22Rv1 (cell line): ENCODE measurements around the gene MED26.

Experiments used
- H3K27ac ChIP-seq: fragments of 450-650 bp; 2 replicates; pipeline ENCODE4 v1.5.1; 2017
- ZFX ChIP-seq: fragments of 450-650 bp; IDR thresholded peaks from 2 replicates; pipeline ENCODE4 v1.6.1; 2017; ENCODE audit warnings: antibody characterized with exemption, borderline replicate concordance
- TF ChIP-seq, protein P1 (sequence below): fragments of 450-650 bp; IDR thresholded peaks from 2 replicates; pipeline ENCODE4 v1.5.1; 2017; ENCODE audit warnings: mild to moderate bottlenecking

Gene MED26

GRCh38 chr19:16589917-16590316 lies 38.1 kb downstream of the MED26 start:
- TF ChIP-seq ZFX: no peak
- no peak overlapping the region for H3K27ac ChIP-seq

DNA sequence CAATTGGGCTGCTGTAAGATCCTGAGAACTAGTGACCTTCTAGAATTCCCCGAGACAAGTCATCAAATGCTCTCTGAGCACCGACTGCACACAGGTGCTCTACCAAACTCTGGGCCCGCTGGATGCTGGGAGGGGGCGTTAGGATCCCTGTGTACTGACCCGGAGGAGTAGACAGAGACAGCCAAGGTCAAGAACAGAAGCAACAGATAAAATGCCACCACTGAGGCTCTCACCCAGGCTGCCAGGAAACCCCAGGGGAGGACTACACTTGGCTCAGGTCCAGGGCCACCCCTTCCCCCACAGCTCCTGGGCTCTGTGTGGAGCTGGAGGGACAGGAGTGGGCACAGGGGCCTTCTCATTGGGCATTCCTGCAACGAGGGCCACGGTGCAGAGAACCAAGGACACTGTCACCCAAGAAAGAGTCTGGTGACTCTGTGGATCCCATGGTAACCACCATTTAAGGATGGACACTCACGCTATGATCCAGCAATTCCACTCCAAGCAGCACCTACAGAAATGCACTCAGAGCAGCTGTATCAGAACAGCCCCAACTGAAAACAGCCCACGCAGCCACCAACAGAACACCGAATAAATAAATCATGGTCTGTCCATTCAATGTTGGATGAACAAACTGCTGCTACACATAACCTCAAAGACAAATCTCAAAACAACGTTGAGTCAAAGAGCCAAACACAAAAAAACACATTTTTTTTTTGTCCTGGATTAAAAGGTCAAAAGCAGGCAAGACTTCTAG lies 39.0 kb downstream of the MED26 start:
- H3K27ac ChIP-seq: no peak overlapping the region
- no peak for TF ChIP-seq ZFX
- TF ChIP-seq, protein P1, sequence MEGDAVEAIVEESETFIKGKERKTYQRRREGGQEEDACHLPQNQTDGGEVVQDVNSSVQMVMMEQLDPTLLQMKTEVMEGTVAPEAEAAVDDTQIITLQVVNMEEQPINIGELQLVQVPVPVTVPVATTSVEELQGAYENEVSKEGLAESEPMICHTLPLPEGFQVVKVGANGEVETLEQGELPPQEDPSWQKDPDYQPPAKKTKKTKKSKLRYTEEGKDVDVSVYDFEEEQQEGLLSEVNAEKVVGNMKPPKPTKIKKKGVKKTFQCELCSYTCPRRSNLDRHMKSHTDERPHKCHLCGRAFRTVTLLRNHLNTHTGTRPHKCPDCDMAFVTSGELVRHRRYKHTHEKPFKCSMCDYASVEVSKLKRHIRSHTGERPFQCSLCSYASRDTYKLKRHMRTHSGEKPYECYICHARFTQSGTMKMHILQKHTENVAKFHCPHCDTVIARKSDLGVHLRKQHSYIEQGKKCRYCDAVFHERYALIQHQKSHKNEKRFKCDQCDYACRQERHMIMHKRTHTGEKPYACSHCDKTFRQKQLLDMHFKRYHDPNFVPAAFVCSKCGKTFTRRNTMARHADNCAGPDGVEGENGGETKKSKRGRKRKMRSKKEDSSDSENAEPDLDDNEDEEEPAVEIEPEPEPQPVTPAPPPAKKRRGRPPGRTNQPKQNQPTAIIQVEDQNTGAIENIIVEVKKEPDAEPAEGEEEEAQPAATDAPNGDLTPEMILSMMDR: no peak

DNA sequence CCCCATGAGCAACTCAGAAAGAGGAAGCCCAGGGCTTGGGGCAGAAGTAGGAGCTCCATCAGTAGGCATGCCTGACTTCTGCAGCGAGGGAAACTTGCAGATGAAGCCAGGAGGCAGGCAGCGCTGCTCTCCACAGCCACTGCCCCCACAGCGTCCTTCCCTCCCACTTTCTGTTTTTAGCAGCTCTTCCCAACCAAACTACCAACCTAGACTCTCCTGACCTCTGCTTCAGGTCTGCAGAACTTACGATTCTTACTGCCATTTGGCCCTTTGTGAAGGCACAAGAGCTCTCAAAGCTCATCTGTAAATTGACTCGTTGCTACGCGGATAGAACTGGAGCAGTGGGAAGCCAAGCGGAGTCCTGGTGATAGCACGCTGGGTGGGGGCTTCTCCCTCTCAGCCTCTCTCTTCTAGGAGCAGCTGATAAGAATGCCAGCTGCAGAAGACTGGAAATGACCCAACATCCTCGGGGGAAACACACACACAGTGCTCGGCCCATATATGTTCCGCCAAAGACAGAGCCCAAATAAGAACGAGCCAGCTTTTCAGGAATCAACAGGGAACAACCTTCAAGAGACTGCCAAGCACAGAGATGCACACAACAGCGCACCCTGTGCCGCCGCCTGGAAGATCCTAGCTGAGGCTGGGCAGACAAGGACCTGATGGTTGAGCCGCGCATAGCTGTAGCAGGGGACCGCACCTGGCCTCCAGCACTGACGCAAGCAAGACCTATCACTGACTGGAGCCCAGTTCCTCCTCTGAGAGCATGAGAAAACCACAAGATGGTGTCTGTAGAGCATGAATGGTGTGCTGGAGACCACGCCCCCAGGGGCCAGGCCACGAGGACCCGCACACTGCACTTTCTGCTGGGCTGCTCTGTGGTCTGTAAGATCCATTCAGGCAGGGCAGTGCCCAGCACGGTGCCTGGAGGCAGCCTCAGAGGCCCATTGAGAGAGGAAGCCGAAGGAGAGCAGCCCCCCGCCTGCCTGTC lies 39.9 kb downstream of the MED26 start:
- TF ChIP-seq, protein P1: no peak
- TF ChIP-seq ZFX: no peak
- H3K27ac ChIP-seq: no peak overlapping the region

- no peak overlapping the region for H3K27ac ChIP-seq
- TF ChIP-seq ZFX: no peak
- TF ChIP-seq, protein P1: no peak
Observed at GRCh38 chr19:16586991-16587832, 40.8 kb downstream of the MED26 start.

DNA sequence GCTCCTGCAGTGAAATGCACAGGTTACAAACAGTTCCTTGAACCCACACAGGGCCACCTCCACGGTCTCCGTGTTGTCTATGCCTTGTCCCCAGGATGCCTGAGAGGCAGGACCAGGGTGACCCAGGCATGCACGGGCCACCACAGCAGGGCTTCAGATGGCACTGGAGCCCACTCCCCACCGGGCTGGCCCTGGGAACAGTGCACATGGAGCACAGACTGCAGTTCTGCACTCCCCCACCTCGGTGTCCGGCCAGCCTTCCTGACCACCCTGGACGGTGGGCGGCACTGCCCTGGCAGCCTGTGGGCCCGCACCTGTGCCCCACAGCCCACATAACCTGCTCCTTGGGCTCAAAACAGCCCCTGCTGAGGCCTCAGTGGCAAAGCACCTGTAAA lies 41.5 kb downstream of the MED26 start:
- no peak overlapping the region for H3K27ac ChIP-seq
- no peak for TF ChIP-seq ZFX
- TF ChIP-seq, protein P1: no peak

GRCh38 chr19:16585808-16586476 lies 42.1 kb downstream of the MED26 start:
- TF ChIP-seq, protein P1: no peak
- TF ChIP-seq ZFX: no peak
- no peak overlapping the region for H3K27ac ChIP-seq
